Measurements from ENCODE around the gene USF3.

The USF3 gene

DNA sequence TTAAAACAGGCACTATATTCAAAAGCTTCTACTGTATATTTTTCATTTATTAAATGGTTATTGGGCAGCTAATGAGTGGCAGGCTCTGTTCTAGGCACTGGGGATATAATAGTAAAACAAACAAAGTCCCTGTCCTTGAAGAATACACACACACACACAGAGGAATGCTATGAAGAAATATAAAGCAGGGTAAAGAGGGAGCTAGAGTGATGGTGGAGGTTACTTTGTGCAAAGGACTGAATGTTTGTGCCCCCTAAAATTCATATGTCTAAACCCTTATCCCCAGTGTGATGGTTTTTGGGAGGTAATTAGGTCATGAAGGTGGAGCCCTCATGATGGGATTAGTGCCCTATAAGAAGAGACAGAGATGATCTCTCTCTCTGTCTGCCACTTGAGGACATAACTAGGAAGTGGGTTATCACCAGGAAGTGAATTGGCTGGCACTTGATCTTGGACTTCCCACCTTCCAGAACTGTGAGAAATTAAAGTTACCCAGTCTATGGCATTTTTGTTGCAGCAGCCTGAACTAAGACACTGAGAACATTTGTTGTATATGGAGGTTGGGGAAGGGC, 31.8 kb downstream of the USF3 start:
- TF ChIP-seq, protein P1, sequence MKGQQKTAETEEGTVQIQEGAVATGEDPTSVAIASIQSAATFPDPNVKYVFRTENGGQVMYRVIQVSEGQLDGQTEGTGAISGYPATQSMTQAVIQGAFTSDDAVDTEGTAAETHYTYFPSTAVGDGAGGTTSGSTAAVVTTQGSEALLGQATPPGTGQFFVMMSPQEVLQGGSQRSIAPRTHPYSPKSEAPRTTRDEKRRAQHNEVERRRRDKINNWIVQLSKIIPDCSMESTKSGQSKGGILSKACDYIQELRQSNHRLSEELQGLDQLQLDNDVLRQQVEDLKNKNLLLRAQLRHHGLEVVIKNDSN (IDR thresholded peaks at IDR 0.05), result no peak
- TF ChIP-seq NFIC (IDR thresholded peaks at IDR 0.05) (no peak), FOXM1 (IDR thresholded peaks at IDR 0.05; ENCODE audit: borderline replicate concordance, low read depth) (no peak), EGR1 (IDR thresholded peaks at IDR 0.05) (no peak), RAD21 (IDR thresholded peaks at IDR 0.05; ENCODE audit: low read depth) (no peak), TAF1 (IDR thresholded peaks at IDR 0.05; ENCODE audit: low read depth) (no peak), ZBTB7A (IDR thresholded peaks at IDR 0.05; ENCODE audit: low read depth) (no peak), TEAD4 (IDR thresholded peaks at IDR 0.05) (no peak), EP300 (IDR thresholded peaks at IDR 0.05; ENCODE audit: borderline replicate concordance) (no peak), MAX (IDR thresholded peaks at IDR 0.05) (no peak), CEBPB (IDR thresholded peaks at IDR 0.05) (no peak), TCF12 (IDR thresholded peaks at IDR 0.05; ENCODE audit: low read depth) (no peak), YY1 (IDR thresholded peaks at IDR 0.05; ENCODE audit: low read depth) (no peak), CREB1 (IDR thresholded peaks at IDR 0.05; ENCODE audit: low read depth) (no peak)
- TF ChIP-seq, protein P2, sequence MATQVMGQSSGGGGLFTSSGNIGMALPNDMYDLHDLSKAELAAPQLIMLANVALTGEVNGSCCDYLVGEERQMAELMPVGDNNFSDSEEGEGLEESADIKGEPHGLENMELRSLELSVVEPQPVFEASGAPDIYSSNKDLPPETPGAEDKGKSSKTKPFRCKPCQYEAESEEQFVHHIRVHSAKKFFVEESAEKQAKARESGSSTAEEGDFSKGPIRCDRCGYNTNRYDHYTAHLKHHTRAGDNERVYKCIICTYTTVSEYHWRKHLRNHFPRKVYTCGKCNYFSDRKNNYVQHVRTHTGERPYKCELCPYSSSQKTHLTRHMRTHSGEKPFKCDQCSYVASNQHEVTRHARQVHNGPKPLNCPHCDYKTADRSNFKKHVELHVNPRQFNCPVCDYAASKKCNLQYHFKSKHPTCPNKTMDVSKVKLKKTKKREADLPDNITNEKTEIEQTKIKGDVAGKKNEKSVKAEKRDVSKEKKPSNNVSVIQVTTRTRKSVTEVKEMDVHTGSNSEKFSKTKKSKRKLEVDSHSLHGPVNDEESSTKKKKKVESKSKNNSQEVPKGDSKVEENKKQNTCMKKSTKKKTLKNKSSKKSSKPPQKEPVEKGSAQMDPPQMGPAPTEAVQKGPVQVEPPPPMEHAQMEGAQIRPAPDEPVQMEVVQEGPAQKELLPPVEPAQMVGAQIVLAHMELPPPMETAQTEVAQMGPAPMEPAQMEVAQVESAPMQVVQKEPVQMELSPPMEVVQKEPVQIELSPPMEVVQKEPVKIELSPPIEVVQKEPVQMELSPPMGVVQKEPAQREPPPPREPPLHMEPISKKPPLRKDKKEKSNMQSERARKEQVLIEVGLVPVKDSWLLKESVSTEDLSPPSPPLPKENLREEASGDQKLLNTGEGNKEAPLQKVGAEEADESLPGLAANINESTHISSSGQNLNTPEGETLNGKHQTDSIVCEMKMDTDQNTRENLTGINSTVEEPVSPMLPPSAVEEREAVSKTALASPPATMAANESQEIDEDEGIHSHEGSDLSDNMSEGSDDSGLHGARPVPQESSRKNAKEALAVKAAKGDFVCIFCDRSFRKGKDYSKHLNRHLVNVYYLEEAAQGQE (IDR thresholded peaks at IDR 0.05; ENCODE audit: low read depth), result no peak

- TF ChIP-seq EGR1 (IDR thresholded peaks at IDR 0.05) (no peak), RAD21 (IDR thresholded peaks at IDR 0.05; ENCODE audit: low read depth) (no peak), CREB1 (IDR thresholded peaks at IDR 0.05; ENCODE audit: low read depth) (no peak), FOXM1 (IDR thresholded peaks at IDR 0.05; ENCODE audit: borderline replicate concordance, low read depth) (no peak), NFIC (IDR thresholded peaks at IDR 0.05) (no peak), ZBTB7A (IDR thresholded peaks at IDR 0.05; ENCODE audit: low read depth) (no peak)
These were observed 32.7 kb downstream of the USF3 start for GRCh38 chr3:113663761-113664160.

DNA sequence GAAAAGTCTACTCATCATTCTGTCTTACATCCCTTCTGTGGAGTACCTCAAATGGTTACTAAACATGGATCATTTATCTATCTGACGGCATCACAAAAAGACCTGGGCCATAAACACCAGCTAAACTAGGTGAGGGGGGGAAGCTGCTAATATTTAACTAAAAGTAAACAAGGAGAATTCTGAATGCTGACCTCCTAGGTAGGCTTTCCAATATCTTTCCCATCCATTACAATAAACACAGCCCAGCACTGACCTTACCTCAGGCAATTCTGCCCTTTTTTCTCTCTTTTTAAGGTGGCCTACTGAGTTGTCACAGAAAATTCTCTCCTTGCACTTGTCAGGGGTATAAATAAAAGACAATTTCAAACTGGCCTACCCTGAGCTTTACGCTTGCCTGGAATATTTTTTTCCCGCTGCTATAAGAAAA, 33.1 kb downstream of the USF3 start:
- TF ChIP-seq ZBTB7A (IDR thresholded peaks at IDR 0.05; ENCODE audit: low read depth) (no peak), NFIC (IDR thresholded peaks at IDR 0.05) (no peak), CEBPB (IDR thresholded peaks at IDR 0.05) (no peak), EP300 (IDR thresholded peaks at IDR 0.05; ENCODE audit: borderline replicate concordance) (no peak), CREB1 (IDR thresholded peaks at IDR 0.05; ENCODE audit: low read depth) (no peak)
- TF ChIP-seq, protein P1 (IDR thresholded peaks at IDR 0.05), result no peak

DNA sequence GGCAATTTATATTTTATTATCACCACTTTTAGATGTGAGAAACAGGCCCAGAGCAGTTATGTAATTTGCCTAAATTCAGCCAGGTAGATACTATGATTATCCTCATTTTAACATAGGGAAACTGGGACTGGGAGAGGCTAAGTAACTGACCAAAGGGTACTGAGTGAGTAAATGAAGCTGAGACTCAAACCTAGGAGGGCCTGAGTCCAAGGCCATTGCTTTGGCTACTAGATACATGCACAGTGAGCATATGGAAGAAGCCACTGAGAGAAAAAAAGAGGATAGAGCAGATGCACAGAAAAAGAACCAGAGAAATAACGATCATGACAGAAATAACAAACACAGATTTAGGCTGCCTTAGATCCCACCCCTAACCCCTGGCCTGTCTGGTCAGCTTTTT, 33.6 kb downstream of the USF3 start:
- TF ChIP-seq NFIC (IDR thresholded peaks at IDR 0.05), result no peak
- no peak for TF ChIP-seq TEAD4 (IDR thresholded peaks at IDR 0.05)
- TF ChIP-seq EP300 (IDR thresholded peaks at IDR 0.05; ENCODE audit: borderline replicate concordance), result no peak

DNA sequence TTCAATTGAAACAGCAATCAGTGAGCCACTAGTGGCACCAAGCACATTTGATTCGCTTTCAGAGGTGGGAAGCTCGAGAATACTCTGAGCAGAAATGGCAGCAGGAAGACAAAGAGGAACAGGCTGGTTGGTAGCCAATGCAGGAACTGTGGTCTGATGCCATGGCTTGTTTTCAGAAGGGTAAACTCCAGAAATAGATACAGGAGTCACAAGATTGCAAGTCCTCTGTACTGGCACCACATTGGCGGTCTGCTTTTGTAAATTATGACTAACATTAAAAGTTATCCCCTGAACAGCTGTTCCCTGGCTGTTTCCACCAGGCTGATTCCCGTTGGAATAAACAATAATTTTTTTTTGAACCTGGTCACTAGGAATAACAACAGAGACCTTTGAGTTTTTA, 35.5 kb downstream of the USF3 start:
- no peak for TF ChIP-seq TCF12 (IDR thresholded peaks at IDR 0.05; ENCODE audit: low read depth)
- TF ChIP-seq ZBTB7A (IDR thresholded peaks at IDR 0.05; ENCODE audit: low read depth), result no peak
- no peak for TF ChIP-seq TEAD4 (IDR thresholded peaks at IDR 0.05)
- TF ChIP-seq YY1 (IDR thresholded peaks at IDR 0.05; ENCODE audit: low read depth), result no peak
- TF ChIP-seq MAX (IDR thresholded peaks at IDR 0.05), result no peak
- TF ChIP-seq EP300 (IDR thresholded peaks at IDR 0.05; ENCODE audit: borderline replicate concordance), result no peak
- TF ChIP-seq, protein P1 (IDR thresholded peaks at IDR 0.05), result no peak
- TF ChIP-seq, protein P2 (IDR thresholded peaks at IDR 0.05; ENCODE audit: low read depth), result no peak
- TF ChIP-seq FOXM1 (IDR thresholded peaks at IDR 0.05; ENCODE audit: borderline replicate concordance, low read depth), result no peak
- TF ChIP-seq EGR1 (IDR thresholded peaks at IDR 0.05), result no peak
- TF ChIP-seq NFIC (IDR thresholded peaks at IDR 0.05), result no peak
- TF ChIP-seq CEBPB (IDR thresholded peaks at IDR 0.05), result no peak
- TF ChIP-seq TAF1 (IDR thresholded peaks at IDR 0.05; ENCODE audit: low read depth), result no peak
- TF ChIP-seq RAD21 (IDR thresholded peaks at IDR 0.05; ENCODE audit: low read depth), result no peak
- TF ChIP-seq CREB1 (IDR thresholded peaks at IDR 0.05; ENCODE audit: low read depth), result no peak

DNA sequence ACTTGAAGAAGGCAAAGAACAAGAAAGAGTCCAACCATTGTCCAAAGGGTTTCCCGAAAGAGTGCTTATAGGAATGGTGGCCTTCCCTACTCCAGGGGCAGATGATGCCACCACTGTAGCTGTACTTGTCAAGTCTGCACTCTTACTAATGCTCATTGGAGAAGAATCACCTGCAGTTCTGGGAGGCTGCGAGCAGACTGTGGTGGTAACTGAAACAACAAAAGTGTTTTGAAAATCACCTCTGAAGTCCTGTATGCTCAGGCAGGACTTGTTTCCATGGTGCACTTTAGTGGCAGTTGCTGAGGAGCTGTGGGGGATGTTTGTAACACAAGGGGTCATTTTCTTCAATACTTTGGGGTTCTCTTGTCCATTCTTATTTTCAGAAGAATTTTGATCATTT, 36.0 kb downstream of the USF3 start:
- TF ChIP-seq ZBTB7A (IDR thresholded peaks at IDR 0.05; ENCODE audit: low read depth) (no peak), RAD21 (IDR thresholded peaks at IDR 0.05; ENCODE audit: low read depth) (no peak), NFIC (IDR thresholded peaks at IDR 0.05) (no peak), YY1 (IDR thresholded peaks at IDR 0.05; ENCODE audit: low read depth) (no peak), MAX (IDR thresholded peaks at IDR 0.05) (no peak), TCF12 (IDR thresholded peaks at IDR 0.05; ENCODE audit: low read depth) (no peak)
- TF ChIP-seq, protein P1 (IDR thresholded peaks at IDR 0.05), result no peak

All from Ishikawa (cell line).